ENCODE measurements around the gene LTA.

DNA sequence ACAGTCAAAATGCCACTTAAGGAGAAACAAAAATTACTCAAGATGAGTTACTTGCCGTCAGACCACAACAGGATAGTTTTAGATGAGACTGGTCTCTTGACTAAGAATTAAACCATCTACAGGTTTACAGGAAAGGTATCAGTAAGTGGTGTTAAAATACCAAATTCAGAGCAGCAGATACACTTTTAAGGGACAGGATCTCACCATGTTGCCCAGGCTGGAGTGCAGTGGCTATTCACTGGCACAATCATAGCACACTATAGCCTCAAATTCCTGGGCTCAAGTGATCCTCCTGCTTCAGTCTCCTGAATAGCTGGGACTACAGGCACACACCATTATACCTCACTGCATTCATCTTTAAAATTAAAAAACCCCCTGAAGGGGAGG, 38.6 kb upstream of the LTA start:
- TF ChIP-seq, protein P1, sequence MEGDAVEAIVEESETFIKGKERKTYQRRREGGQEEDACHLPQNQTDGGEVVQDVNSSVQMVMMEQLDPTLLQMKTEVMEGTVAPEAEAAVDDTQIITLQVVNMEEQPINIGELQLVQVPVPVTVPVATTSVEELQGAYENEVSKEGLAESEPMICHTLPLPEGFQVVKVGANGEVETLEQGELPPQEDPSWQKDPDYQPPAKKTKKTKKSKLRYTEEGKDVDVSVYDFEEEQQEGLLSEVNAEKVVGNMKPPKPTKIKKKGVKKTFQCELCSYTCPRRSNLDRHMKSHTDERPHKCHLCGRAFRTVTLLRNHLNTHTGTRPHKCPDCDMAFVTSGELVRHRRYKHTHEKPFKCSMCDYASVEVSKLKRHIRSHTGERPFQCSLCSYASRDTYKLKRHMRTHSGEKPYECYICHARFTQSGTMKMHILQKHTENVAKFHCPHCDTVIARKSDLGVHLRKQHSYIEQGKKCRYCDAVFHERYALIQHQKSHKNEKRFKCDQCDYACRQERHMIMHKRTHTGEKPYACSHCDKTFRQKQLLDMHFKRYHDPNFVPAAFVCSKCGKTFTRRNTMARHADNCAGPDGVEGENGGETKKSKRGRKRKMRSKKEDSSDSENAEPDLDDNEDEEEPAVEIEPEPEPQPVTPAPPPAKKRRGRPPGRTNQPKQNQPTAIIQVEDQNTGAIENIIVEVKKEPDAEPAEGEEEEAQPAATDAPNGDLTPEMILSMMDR (IDR thresholded peaks at IDR 0.05) = no peak
- no peak for TF ChIP-seq EP300 (IDR thresholded peaks at IDR 0.05)

All from ovary (tissue), 3 donors.